Measurements from ENCODE around the gene CELF4.

Gene CELF4

DNA sequence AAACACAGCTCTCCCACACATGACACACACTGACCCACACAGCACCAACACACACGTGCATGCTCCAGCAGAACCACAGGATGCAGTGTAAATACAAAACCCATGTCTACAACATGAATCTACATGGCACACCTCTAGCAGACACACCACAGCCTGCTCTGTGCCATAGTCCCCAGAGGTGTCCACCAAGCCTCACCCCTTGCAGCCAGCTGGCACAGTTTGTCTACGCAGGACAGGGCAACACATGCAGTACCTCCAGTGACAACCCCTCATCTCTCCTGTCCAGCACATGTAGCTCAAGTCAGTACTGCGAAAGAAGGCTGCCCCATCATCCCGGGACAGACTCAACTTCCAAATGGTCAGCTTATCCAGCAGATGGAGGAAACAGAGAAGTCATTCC, 18.9 kb downstream of the CELF4 start:
- ATAC-seq = no peak
- no peak for DNase-seq

DNA sequence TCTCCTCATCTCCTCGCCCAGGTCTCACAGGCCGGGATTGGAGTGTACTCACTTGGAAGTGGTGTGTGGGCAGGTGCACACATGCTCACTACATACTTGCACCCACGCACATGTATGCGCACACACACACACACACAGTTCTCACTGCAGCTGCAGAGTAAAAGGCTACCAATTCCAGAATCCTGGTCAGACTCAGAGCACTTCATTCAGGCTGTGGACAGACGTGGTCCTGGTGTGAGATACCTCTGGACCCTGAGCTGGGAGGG, 19.4 kb downstream of the CELF4 start:
- DNase-seq (no peak), ATAC-seq (no peak)

DNA sequence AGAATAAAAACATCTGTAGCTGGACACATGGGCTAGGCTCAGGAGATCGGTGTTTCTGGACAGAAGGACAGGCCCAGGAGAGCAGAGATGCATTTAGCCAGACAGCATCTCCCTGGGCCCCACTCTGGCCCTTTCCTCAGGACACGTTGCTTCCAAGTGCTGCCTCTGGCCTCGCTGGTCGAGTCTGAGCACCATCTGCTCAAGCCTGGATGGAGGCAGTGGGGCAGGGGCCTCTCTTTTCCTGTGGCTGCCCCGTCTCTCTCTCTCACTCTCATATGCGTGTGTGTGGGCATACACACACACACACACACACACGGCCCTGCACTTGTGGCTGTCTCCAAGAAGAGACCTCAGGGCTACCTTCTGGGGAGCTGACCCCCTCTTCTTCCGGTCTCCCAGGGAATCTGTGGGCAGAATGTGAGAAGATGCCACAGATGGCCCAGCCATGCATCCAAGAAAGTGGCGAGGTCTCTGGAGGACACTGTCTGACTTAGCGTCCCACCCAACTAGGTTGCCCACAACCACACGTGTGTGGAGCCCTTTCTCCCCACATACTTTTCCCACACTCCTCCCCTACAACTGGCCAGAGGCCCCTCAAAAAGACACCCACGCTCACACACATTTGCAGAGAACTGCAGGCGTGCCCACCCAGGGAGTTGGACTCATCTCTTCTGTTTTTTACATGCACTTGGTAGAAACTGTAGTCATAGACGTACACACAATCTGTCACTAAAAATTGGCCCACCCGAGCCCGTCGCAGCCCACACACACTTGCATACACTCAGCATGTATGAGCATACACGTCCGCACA, 19.9 kb downstream of the CELF4 start:
- DNase-seq (no peak), ATAC-seq (no peak)

DNA sequence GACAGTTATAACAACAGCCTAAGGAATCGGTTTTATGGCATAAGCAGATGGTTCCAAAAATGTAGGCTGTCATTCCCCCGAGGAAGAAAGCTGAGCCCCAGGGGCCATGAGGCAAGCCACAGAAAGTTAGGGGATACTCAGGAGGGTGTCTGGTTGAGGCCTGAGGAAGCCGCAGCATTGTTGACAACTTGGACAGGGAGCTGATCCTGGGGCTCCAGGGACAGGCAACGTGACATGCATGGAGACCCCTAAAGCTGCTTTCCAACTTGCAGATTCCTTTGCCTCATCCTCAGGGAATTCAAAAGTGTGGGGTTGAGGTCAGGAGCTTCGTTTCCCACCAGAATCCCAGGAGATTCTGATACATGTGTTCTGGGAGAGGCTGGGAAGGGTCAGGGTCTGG, 20.9 kb downstream of the CELF4 start:
- DNase-seq (no peak), ATAC-seq (no peak)

DNA sequence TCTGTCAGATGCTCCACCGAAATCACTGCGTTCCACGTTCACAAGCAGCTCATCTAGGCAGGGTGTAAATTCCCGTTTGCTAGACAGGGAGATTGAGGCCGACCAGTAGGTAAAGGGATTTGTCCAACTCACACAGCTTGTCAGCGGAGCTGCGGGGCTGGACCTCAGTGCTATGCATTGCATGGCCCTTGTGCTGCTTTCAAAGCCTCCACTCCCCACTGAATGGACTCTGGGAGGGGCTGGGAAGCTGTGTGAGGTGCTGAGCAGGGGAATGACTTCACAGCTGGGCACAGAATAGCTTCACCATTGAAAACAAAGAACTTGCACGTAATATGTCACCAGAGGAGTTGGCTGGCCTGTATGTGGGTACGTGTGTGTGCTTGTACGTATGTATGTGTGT, 21.4 kb downstream of the CELF4 start:
- ATAC-seq (no peak), DNase-seq (no peak)

DNA sequence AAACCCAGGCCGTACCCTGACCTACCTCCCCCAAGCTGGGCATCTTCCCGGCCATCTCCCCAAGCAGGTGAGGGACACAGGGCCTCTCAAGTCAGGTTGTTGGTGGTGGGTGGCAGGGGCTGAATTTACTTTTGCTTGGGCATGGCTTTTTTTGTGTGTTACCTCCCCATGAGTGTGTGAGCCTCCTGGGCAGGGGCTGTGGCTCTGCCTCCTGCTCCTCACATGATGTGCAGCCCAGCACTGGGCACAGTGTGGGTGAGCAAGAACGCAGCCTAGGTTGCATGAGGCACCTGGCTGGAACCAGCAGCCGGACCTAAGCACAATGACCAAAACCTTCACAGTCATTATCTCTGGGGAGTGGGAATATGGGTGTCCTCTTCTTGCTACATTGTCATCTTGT, 22.3 kb downstream of the CELF4 start:
- ATAC-seq (no peak), DNase-seq (no peak)

DNA sequence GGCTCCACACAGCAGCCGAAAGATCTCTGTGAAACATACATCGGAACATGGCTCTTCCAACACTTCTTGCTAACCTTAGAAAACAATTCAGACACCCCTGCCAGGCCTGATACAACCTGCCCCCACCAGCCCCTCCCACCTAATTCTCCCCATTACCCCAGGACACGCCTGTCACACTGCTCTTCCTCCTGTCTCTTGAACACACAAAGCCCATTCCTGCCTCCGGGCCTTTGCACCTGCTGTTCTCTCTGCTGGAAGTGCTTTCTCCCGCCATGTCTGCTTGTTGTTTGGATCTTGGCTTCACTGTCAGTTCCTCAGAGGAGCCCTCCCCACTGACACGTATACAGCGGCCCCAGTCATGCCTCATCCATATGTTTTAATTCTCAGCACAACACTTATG, 24.1 kb downstream of the CELF4 start:
- DNase-seq (no peak), ATAC-seq (no peak)

DNA sequence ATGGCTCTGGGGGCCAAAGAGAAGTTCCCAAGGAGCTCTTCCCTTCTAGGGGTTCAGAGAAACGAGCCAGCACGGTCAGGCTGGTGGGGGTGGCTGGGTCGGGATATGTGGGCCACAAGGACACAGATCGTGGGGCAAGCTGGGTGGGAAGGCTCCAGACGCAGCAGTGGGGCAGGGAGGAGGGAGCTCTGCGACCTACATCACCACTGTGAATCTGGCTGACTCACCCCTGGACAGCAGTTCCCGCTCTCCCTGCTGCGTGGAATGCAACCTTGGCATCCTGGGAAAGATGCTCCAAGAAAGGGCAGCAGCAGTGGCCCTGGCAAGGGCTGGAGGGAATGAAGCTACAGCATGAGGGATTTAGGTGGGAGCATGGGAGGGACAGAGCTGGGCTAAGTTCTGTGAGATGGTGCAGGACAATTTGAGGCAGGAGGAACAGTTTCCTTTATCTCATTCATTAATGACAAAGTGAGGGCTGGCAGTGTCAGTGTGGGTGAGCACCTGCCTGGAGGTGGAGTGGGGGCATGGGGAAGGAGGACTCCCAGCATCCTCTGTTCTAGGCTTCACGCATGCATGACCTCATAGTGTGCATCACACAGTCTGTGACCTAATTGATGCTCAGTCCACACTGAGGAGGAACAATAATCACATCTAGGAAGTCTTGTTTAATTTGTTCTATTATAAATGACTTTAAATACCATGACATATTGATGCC, 25.0 kb downstream of the CELF4 start:
- ATAC-seq = no peak
- no peak for DNase-seq

DNA sequence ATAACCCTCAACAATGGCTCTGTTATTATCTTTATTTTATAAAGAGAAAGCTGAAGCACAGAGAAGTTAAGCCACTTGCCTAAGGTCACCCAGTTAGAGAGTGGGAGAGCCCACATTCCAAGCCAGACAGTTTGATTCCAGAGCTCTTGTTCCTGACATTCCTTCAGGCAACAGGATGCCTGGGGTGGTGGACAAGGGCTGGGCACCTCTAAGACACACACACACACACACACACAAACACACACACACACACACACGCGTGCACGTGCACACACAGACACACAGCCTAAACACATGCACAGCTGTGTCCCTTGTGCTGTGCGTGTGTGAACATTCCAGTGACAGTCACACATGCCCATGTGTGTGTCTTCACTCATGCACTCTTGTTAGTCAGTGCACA, 26.4 kb downstream of the CELF4 start:
- DNase-seq = no peak

DNA sequence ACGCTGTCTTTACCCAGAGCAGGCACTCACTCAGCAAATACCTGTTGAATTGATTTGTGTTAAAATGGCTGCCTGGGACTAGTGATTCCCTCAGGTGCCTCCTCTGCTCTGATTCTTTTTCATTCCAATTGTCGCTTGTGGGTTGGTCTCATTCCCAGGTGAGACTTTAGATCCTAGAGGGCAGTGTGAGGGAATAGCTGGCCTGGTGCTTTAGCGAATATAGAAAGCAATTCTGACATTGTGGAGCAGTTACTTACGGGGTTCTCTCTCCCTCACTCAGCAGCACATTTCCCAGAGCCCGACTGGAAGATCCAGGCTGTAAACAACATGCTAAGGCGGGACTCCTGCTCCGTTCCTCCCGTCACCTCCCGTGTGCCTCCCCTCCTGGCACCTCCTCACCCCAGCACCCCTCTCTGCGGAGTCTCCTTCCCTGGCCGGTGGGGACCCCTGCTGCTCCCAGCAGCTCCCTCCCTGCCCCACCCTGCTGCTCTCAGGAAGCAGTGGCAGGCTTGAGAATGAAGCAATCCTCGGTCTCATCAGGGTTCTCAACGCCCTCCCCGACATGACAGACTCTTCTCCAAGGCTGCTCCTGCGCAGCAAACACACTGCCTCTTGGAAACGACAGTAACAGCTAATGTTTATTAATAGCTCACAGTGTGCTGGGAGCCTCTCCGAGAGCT, 26.9 kb downstream of the CELF4 start:
- no peak for DNase-seq
- ATAC-seq = no peak

More for the DNA sequence above, 26.4 kb downstream of the CELF4 start:
- ATAC-seq = no peak

DNA sequence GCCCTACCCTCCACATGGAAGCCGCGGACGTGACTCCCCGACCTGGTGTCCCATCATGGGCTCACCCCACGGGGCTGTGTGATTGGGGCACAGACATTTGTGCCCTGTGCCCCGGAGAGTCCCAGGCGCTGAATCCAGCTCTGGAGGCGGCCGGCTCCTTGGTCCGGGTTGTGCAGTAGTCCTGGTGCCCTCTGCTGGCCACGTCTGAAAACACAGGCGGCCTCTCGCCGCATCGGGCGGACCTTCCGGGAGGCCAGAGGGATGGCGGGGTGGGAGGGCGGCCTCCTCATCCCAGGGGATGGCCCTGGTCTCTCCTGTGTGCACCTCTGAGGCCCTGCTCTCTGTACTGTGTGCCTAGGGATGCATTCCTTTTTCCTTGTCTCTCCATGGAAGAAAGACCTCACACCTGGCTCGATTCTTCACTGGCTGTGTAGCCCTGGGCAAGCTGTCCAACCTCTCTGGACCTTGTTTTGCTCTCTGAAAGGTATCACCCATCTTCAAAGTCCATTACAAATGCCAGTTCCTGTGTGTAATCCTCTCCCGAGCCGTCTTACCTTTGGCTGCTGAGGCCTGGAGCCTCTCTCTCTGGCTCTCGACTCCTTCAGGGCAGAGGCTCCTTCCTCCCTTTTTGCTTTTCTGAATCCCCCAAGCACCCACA, 27.6 kb downstream of the CELF4 start:
- ATAC-seq (peak; percentile 44), DNase-seq (peak; percentile 66)

DNA sequence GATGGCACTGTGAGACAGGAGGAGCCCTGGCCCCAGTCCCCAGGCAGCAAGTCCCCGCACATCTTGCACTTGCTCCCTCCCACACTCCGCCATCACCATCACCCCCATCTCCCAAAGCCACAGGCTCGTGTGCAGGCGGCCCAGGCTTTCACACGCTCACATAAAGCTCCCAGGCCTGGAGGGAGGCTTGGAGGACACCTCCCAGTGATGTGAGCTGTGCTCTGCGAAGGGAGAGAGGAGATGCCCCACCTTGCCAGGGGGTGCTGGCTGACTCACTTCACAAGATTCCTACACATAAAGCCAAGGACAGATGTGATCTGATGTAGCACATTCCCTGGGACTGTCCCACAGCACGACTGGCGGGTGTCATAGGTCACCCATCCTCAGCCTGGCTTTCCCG, 28.9 kb downstream of the CELF4 start:
- ATAC-seq = no peak
- DNase-seq = no peak

DNA sequence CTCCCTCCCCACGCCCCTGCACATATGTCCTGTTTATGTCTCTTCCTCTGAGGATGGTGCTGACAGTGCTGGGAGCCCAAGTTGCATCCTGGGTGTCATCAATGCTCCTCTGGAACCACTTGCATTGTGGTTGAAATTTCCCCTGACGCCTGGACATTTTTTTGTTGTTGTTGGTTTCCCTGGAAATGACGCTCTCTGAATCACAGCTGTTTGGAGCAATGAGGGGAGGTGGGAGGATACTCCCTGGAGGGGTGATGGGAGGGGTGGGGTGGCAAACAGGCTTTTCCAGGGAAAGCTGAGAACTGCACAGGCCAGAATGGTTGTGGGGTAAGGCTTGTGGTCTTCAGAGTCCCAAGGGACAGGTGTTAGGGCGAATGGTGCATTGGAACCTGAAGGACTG, 29.6 kb downstream of the CELF4 start:
- DNase-seq (no peak), ATAC-seq (no peak)

DNA sequence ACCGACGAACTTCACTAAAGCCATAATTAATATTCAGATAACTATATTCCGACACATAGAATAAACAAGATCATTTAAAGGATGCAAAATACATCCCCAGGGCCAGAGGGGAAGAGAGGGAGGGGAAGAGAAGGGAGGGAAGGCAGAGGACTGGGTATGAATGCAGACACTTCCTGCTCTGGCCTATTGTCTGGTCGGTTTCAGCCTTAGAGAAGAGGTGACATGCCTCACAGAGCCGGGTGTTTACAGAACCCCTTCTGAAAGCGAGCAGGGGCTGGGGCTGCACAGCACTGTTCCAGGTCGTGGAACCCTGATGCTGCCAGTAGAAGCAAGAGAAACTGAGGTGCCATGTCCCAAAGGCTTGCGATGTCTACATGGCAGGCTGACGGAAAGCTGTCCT, 31.0 kb downstream of the CELF4 start:
- DNase-seq = no peak
- no peak for ATAC-seq

DNA sequence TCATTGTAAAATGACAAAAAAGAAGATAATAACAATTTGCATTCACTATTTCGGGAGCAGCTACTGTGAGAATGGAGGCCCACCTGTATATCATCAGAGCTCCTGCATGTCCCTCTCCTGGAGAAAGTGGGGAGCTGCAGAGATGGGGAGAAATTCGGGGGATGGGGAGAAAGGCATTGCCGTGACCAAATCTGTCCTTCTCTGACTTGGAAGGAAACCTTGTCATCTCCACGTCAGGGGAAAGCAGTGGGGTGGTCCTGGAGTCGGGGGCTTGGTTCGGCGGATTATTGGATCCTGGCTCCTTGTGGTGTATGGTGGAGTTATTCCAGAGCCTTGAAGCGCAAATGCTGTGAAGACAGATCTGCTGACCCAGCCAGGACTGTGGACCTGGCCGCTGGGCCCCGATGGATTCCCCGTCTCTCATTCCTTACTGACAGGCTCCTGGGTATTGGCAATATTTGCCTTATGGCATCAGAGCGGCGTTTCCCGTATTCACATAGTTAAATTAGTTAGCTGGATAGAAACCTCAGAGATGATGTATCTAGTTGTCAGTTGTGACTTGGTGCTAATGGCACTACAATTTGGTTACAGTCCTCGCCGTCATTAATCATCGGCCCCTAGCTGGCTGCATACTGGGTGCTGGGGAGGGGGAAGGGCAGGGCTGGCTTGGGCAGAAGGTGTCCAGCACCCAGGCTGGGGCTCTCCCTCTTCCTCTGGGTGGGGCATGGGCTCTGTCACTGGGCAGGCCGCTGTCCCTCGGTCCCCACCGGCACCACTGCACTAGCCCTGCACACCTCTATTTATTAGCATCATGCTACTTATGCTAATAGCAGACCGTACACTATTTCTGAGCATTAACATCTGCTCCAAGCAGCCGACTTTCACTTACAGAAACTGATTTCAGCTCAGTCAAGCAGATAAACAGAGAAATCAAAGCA, 31.7 kb downstream of the CELF4 start:
- no peak for DNase-seq
- ATAC-seq = no peak

DNA sequence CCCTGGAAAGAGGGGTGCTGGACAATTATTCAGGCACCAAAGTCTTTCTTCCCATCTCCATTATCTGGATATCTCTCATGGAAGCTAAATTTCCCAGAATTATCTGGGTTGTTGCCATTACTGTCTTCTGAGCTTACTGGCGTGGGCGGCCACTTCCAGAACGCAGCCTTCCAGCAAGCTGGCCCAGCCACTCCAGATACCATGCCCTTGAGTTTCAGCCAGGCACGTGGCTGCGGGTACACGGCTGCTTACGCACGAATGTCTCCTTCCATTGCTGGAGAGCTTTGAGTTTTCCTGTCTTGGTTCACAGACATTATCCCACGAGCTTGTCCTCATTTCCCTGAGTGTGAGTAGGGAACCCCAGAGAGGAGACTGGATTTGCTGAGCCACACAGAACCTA, 32.7 kb downstream of the CELF4 start:
- ATAC-seq (no peak), DNase-seq (no peak)

DNA sequence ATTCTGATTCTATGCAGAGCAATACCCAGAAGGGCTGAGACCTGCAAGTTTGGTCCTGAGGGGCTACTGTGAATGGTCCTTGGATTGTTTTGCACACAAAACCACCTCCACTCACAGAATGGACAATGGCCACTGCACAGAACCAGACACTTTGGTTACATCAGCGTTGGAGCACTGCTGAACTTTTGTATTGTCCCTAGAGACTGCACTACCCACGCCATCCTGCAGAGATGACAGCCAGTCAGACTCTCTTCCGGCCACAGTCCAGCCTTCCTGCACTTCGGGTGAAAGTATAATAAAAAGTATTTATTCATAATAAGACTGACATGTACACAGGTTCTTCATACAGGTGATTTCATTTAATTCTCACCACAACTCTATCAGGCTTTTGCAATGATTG, 35.7 kb downstream of the CELF4 start:
- ATAC-seq (no peak), DNase-seq (no peak)

DNA sequence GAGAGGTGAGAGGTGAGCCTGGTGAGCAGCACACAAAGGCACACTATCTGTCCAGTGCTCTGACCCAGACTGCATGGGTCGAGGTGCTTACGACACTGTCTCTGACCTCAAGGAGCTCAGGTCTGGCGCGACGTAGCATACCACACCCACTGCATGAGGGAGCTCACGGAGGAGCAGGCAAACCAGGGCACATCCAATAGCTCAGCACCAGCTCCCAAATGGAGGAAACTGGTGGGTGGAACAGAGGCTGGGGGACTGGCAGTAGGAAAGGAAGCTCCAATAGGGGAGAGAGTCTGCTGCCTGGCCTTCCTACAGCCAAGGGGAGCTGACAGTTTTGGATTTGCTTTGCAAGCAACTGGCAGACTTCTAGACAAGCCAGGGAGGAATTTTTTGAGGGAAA, 36.3 kb downstream of the CELF4 start:
- ATAC-seq (no peak), DNase-seq (no peak)

DNA sequence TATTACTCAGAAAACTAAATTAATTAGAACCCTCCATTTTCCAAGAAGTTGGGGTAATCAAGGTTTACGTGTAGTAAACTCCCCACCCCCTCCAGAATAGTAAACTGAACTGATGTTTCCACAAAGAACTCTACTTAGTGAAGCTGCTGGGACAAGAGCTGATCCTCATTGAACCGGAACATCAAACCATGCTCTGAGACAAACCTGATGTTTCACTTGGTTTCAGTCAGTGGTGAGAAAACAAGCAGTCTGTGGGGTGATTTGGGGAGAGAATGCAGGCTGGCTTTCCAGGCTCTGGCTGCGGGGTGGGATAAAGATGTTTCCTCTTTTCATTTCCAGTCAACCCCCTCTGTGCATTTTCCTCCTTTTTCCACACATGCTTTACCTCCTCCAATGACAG, 38.2 kb downstream of the CELF4 start:
- DNase-seq (no peak), ATAC-seq (no peak)

DNA sequence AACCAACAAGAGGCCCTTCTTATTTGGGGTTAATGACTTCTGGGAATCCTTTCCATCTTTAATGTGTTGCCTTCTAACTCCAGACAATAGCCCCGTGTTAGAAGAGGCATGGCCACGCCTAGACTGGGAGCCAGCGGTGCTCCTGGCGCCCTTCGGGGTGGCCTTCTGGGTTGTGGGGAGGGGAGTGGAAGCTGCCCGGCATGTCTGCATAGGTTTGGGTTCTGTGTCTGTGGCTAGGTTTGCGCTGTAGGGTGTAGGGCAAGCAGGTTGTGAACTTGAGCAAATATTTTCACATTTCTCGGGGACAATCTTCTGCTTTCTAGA, 40.4 kb downstream of the CELF4 start:
- ATAC-seq (no peak), DNase-seq (no peak)

DNA sequence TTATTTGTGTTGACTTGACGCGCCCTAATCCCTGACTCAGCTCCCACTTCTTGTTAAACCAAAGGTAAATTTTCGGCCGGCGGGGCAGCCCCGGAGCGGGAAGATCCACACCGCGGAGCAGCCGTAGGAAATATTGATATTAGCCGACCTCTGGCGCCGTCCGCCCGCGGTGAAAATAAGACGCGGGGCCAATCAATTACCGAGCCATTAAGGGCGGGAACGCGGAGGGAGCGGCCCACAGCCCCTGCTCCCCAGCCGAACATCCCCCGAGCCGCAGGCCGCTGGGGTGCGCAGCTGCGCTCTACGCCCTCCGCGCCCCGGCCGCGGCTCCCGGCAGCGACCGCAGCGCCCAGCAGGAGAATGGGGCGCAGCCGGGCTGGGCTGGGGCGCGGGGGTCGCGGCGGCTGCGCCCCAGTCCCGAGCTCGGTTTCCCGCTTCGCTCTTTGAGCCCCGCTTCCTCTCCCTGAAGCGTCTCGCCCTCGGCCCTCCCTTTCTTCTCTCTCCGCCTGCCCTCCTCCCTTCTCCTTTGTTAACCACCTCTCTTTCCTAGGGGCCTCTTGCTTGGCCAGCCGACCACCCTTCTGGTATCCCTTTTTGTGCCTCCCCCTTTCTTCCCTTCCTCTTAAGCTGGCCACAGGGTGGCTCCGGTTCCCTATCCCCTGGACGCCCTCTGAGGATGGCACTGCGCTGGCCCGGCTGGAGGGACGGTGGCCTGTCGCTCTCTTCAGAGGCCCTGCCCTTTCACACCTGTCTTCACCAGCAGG, 40.9 kb downstream of the CELF4 start:
- DNase-seq = no peak
- ATAC-seq = no peak

DNA sequence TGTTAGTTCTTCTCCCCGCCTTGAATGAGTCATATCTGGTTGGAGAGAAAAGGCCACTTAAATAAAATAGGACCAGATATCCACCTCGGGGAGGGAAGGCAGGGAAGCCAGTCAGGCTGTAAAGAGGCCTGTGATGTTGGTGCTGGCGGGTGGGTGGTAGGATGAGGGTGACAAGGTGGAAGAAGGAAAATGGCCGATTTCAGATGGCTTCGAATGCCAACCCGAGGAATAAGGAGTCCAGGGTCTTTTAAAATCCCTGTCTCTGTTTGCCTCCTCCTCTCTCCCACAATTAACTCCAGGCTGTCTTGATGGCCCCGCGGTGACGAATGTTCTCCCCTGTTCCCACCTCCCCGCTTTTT, 41.5 kb downstream of the CELF4 start:
- no peak for ATAC-seq
- no peak for DNase-seq
